Hepatocyte (in vitro differentiated cells): ENCODE data around the gene CDYL. TPM values are rescaled to one million over a fixed set of nuclear protein-coding genes. Genes with fewer than 3 reads are reported as not detected.

Experiments
- DNase-seq: peaks from one replicate; pipeline ENCODE4 v3.0.0-alpha.2; 2016; ENCODE audit warnings: low spot score
- H2AFZ ChIP-seq: fragments of 200-600 bp; sonication (generic); 2 replicates; pipeline ENCODE4 v1.6.0; 2016; ENCODE audit warnings: antibody characterized with exemption, mild to moderate bottlenecking
- H3K27ac ChIP-seq: fragments of 200-600 bp; sonication (generic); 2 replicates; pipeline ENCODE4 v1.5.1; 2016; ENCODE audit warnings: mild to moderate bottlenecking
- H3K27me3 ChIP-seq: fragments of 200-600 bp; sonication (generic); 2 replicates; pipeline ENCODE4 v1.6.1; 2016
- H3K36me3 ChIP-seq: fragments of 200-600 bp; sonication (generic); replicated peaks from 2 replicates; pipeline ENCODE4 v1.5.1; 2016; ENCODE audit warnings: low read depth; ENCODE audit not compliant: insufficient read depth
- H3K4me1 ChIP-seq: fragments of 200-600 bp; sonication (generic); 2 replicates; pipeline ENCODE4 v1.5.1; 2016; ENCODE audit warnings: mild to moderate bottlenecking, moderate library complexity; ENCODE audit not compliant: insufficient read depth
- H3K4me2 ChIP-seq: fragments of 200-600 bp; sonication (generic); 2 replicates; pipeline ENCODE4 v1.6.0; 2016
- H3K4me3 ChIP-seq: fragments of 200-600 bp; sonication (generic); 2 replicates; pipeline ENCODE4 v1.5.1; 2016; ENCODE audit warnings: mild to moderate bottlenecking
- H3K79me2 ChIP-seq: fragments of 200-600 bp; sonication (generic); 2 replicates; pipeline ENCODE4 v1.6.0; 2017; ENCODE audit warnings: mild to moderate bottlenecking
- H3K9me2 ChIP-seq: fragments of 200-600 bp; sonication (generic); replicated peaks from 2 replicates; pipeline ENCODE4 v1.6.0; 2017; ENCODE audit warnings: mild to moderate bottlenecking; ENCODE audit not compliant: insufficient read depth
- H3K9me3 ChIP-seq: fragments of 200-600 bp; sonication (generic); 2 replicates; pipeline ENCODE4 v1.5.1; 2016; ENCODE audit warnings: low read depth, mild to moderate bottlenecking
- H4K20me1 ChIP-seq: fragments of 200-600 bp; sonication (generic); 2 replicates; pipeline ENCODE4 v1.6.0; 2016; ENCODE audit warnings: mild to moderate bottlenecking; ENCODE audit not compliant: insufficient read depth, poor library complexity, severe bottlenecking
- EZH2 ChIP-seq: fragments of 200-600 bp; sonication (generic); IDR thresholded peaks from 2 replicates; pipeline ENCODE4 v1.6.1; 2016; ENCODE audit warnings: antibody characterized with exemption, mild to moderate bottlenecking, borderline replicate concordance
- EZH2phosphoT487 ChIP-seq: fragments of 200-600 bp; sonication (generic); IDR thresholded peaks from one replicate; pipeline ENCODE4 v1.6.1; 2018; ENCODE audit warnings: antibody characterized with exemption, mild to moderate bottlenecking, low read depth, moderate library complexity; ENCODE audit not compliant: unreplicated experiment, severe bottlenecking
- WGBS: methylation state at CpG from one replicate; pipeline ENCODE4 v1.1.6; 2016; ENCODE audit warnings: low lambda C conversion rate; ENCODE audit errors: missing lambda C conversion rate; 5-methylcytosine and 5-hydroxymethylcytosine counted together
- polyA plus RNA-seq: library from polyadenylated mRNA; unstranded; fragments of >200 nt; fragmentation: Nextera tagmentation; extraction: Ambion mirVana; gene quantifications from 2 replicates; pipeline ENCODE4 v1.2.1, GENCODE V29; 2016
- total RNA-seq: library from RNA; depleted of rRNA; stranded (reverse); fragments of >200 nt; gene quantifications from 2 replicates; pipeline ENCODE4 v1.2.3, GENCODE V29; 2014
- TF ChIP-seq, protein P1 (sequence below): fragments of 200-600 bp; sonication (generic); IDR thresholded peaks from 2 replicates; pipeline ENCODE4 v1.5.1; 2016; ENCODE audit warnings: antibody characterized with exemption, mild to moderate bottlenecking; ENCODE audit not compliant: poor library complexity

Gene CDYL
- total and polyA plus RNA-seq, 2 experiments from 2014 or later: 25.3 to 30.4 TPM

DNA sequence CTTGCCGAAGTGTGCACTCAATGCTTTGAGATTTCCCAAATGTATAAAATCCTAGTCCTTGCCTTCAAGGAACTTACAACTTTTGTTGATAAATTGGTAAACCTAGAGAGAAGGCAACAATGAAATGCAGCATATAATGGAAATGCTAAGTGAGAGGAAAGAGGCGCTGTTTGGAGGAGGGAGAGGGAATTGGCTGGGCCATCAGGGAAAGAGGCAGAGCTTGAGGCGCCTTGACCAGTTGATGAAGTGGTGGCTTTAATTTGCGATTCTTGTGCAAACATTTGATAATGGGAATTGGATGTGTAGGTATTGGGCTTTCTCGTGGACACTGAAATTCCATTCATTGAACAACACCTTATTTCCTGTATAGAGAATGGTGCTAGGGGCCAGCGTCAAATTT lies 1.9 kb upstream of the CDYL start:
- H3K4me3 ChIP-seq: peak overlapping the region; percentile 70
- WGBS: 23% methylated on average over 6 of the region's 6 CpGs
- peak overlapping the region; percentile 89 for H3K4me2 ChIP-seq

DNA sequence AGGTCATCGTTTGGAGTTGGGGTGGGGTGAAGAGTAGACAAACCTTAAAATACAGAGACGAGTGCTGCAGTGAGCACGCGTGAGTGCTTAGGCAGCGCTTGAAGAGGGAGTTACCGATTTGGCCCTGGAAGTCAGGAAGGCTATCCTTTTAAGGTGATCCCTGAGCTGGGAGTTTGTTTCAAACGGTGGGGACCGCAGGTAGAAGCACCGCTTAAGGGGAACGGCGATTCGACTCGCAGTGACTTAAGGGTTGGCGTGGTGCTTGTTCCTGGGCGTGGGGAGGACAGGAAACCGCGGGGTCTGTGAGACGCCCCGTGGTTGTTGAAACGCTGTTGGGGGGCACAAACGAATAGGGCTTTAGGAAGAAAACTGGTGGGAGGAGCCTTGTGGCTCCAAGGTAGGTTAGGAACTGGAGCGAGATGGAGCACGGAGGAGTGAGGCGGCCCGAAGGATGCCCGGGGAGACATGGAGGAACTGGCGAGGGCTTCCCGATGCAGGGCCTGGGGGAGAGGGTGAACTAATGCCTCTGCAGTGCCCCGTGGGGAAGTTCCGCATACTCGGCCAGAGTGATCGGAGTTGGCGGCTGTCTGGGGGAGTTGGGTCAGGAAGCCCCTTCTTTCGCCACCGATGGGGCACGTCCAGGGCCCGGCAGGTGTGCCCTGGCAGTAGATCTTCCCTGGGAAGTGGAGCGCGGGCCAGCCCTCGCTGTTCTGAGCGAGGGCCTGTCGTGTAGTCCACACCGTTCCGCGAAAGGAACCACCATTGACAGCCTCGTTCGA lies 1.3 kb upstream of the CDYL start:
- Histone ChIP-seq H3K9me2 (no peaks in the 10 kb centered on the region), H3K27ac (peak overlapping the region; percentile 87), H3K9me3 (peaks cover 6% of the 10 kb centered on the region), H3K4me3 (peak overlapping the region; percentile 70), H4K20me1 (peaks cover 11% of the 10 kb centered on the region), H3K4me2 (peak overlapping the region; percentile 89), H3K36me3 (no peaks in the 10 kb centered on the region), H2AFZ (peak overlapping the region; percentile 93), H3K79me2 (peaks cover 30% of the 10 kb centered on the region), H3K4me1 (no peaks in the 10 kb centered on the region), H3K27me3 (peaks cover 3% of the 10 kb centered on the region)
- no peak for TF ChIP-seq EZH2
- TF ChIP-seq, protein P1, sequence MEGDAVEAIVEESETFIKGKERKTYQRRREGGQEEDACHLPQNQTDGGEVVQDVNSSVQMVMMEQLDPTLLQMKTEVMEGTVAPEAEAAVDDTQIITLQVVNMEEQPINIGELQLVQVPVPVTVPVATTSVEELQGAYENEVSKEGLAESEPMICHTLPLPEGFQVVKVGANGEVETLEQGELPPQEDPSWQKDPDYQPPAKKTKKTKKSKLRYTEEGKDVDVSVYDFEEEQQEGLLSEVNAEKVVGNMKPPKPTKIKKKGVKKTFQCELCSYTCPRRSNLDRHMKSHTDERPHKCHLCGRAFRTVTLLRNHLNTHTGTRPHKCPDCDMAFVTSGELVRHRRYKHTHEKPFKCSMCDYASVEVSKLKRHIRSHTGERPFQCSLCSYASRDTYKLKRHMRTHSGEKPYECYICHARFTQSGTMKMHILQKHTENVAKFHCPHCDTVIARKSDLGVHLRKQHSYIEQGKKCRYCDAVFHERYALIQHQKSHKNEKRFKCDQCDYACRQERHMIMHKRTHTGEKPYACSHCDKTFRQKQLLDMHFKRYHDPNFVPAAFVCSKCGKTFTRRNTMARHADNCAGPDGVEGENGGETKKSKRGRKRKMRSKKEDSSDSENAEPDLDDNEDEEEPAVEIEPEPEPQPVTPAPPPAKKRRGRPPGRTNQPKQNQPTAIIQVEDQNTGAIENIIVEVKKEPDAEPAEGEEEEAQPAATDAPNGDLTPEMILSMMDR: no peak
- TF ChIP-seq EZH2phosphoT487: no peak
- 3% methylated on average over 47 of the region's 47 CpGs for WGBS
- DNase-seq: peak; percentile 44

More for the DNA sequence above, 1.9 kb upstream of the CDYL start:
- peaks cover 6% of the 10 kb centered on the region for H3K9me3 ChIP-seq
- peaks cover 3% of the 10 kb centered on the region for H3K27me3 ChIP-seq
- H3K79me2 ChIP-seq: peaks cover 24% of the 10 kb centered on the region
- no peaks in the 10 kb centered on the region for H3K9me2 ChIP-seq
- H3K4me1 ChIP-seq: no peaks in the 10 kb centered on the region
- no peak for DNase-seq
- peak overlapping the region; percentile 87 for H3K27ac ChIP-seq
- peaks cover 11% of the 10 kb centered on the region for H4K20me1 ChIP-seq
- no peaks in the 10 kb centered on the region for H3K36me3 ChIP-seq
- no peak for TF ChIP-seq EZH2phosphoT487
- TF ChIP-seq EZH2: no peak
- TF ChIP-seq, protein P1: no peak
- peak overlapping the region; percentile 93 for H2AFZ ChIP-seq

DNA sequence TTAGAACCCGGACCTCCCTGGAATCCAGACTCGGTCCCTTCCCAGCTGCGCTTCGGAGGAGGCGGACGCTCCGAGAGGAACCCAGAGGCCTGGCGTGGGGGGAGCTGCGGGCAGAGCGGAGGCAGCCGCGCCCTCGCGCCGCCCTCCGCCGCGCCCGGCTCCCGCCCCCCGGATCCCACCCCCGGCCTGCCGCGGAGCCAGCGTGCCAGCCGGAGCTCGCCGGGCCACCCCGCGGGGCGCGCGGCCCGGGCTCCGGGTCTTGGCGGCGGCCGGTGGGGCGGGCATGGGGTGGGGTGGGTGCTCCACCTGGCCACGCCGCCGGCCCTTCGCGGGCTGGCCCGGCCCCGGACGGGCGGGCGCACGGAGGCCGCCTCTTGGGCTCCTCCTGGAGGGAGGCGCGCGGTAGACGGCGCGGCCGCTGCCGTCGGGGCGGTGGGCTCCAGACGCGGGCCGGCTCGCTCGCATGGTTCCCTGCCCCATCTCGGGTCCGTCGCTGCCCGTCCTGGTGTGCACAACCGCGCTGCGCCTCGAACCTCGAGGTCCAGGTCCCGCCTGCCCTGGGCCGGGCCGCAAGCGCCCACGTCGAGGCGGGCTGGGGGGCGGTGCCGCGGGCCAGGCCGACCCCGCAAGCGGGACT lies 592 bp upstream of the CDYL start:
- H2AFZ ChIP-seq: peak overlapping the region; percentile 93
- no peaks in the 10 kb centered on the region for H3K9me2 ChIP-seq
- no peaks in the 10 kb centered on the region for H3K36me3 ChIP-seq
- H4K20me1 ChIP-seq: peaks cover 14% of the 10 kb centered on the region
- TF ChIP-seq EZH2: no peak
- TF ChIP-seq, protein P1: peak; percentile 37
- no peak for TF ChIP-seq EZH2phosphoT487
- peak overlapping the region; percentile 95 for H3K27ac ChIP-seq
- H3K9me3 ChIP-seq: peaks cover 6% of the 10 kb centered on the region
- peaks cover 2% of the 10 kb centered on the region for H3K4me1 ChIP-seq
- peaks cover 36% of the 10 kb centered on the region for H3K79me2 ChIP-seq
- peak overlapping the region; percentile 70 for H3K4me3 ChIP-seq
- peak; percentile 93 for DNase-seq
- peak overlapping the region; percentile 89 for H3K4me2 ChIP-seq
- H3K27me3 ChIP-seq: peaks cover 3% of the 10 kb centered on the region
- 4% methylated on average over 5 of the region's 88 CpGs for WGBS
